ENCODE data around the gene ZNF638.
"Not testable (repeated sequence)": the region's sequence is repeated elsewhere in the genome, so short reads cannot be mapped to it uniquely, and the experiment has no call there.

The ZNF638 gene

DNA sequence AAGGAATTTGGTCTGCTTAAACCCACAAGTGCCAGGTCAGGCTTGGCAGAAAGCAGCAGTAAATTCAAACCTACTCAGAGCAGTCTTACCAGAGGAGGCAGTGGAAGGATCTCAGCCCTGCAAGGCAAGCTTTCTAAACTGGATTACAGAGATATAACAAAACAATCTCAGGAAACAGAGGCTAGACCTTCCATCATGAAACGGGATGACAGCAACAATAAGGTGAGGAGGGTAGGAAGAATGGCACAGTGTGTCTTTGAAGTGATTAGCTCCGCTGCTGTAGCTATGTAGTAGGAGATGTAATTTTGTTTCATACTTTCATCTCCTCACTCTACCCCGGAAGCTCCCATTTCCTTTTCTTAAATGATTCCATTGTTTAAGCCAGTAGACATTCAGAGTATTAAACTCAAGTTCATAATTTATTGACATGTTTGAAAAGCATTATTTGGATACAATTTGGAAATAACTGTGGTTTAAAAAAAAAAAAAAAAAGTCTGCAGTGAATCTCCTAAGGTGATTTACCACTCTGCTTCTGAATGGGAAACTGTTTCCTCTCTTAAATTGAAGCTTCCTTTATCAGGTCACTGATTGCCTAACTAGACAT lies 92.3 kb downstream of the ZNF638 start:
- Histone ChIP-seq H3K27me3 (no peaks in the 10 kb centered on the region), H3K4me3 (no peak overlapping the region), H3K27ac (no peak overlapping the region), H3K9me3 (no peaks in the 10 kb centered on the region), H3K4me1 (peaks cover 0 to 1% (median 0%) of the 10 kb centered on the region in 4 donors), H3K36me3 (peaks cover 51 to 62% (median 56%) of the 10 kb centered on the region in 3 donors)
- DNase-seq, result no peak
- TF ChIP-seq, protein P1, sequence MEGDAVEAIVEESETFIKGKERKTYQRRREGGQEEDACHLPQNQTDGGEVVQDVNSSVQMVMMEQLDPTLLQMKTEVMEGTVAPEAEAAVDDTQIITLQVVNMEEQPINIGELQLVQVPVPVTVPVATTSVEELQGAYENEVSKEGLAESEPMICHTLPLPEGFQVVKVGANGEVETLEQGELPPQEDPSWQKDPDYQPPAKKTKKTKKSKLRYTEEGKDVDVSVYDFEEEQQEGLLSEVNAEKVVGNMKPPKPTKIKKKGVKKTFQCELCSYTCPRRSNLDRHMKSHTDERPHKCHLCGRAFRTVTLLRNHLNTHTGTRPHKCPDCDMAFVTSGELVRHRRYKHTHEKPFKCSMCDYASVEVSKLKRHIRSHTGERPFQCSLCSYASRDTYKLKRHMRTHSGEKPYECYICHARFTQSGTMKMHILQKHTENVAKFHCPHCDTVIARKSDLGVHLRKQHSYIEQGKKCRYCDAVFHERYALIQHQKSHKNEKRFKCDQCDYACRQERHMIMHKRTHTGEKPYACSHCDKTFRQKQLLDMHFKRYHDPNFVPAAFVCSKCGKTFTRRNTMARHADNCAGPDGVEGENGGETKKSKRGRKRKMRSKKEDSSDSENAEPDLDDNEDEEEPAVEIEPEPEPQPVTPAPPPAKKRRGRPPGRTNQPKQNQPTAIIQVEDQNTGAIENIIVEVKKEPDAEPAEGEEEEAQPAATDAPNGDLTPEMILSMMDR (IDR thresholded peaks at IDR 0.05), result no peak
- intact Hi-C loops (cut with DNase I; ENCODE audit: low total_unique reads), result no loop called here

- DNase-seq, result no peak
- peaks cover 70 to 78% (median 76%) of the 10 kb centered on the region in 3 donors for H3K36me3 ChIP-seq
- no peak overlapping the region for H3K27ac ChIP-seq
- intact Hi-C loops (cut with DNase I; ENCODE audit: low total_unique reads), result no loop called here
- no peaks in the 10 kb centered on the region for H3K4me1 ChIP-seq
- TF ChIP-seq, protein P1 (IDR thresholded peaks at IDR 0.05), result no peak
- H3K4me3 ChIP-seq, result no peak overlapping the region
- no peaks in the 10 kb centered on the region for H3K9me3 ChIP-seq
- H3K27me3 ChIP-seq, result no peaks in the 10 kb centered on the region
Observed at GRCh38 chr2:71426721-71427120, 95.1 kb downstream of the ZNF638 start.

GRCh38 chr2:71428472-71429383 lies 97.1 kb downstream of the ZNF638 start:
- peaks cover 75 to 88% (median 84%) of the 10 kb centered on the region in 3 donors for H3K36me3 ChIP-seq
- intact Hi-C loops (cut with DNase I; ENCODE audit: low total_unique reads), result no loop called here
- TF ChIP-seq, protein P1 (IDR thresholded peaks at IDR 0.05), result no peak
- H3K4me1 ChIP-seq, result no peaks in the 10 kb centered on the region
- H3K9me3 ChIP-seq, result no peaks in the 10 kb centered on the region
- no peak for DNase-seq
- H3K27me3 ChIP-seq, result no peaks in the 10 kb centered on the region
- H3K4me3 ChIP-seq, result no peak overlapping the region
- no peak overlapping the region for H3K27ac ChIP-seq

GRCh38 chr2:71445142-71445541 lies 113.6 kb downstream of the ZNF638 start:
- H3K27ac ChIP-seq; H3K4me3 ChIP-seq; H3K4me1 ChIP-seq; H3K9me3 ChIP-seq; intact Hi-C loops (cut with DNase I; ENCODE audit: low total_unique reads); H3K27me3 ChIP-seq; H3K36me3 ChIP-seq; DNase-seq: not testable (repeated sequence)

DNA sequence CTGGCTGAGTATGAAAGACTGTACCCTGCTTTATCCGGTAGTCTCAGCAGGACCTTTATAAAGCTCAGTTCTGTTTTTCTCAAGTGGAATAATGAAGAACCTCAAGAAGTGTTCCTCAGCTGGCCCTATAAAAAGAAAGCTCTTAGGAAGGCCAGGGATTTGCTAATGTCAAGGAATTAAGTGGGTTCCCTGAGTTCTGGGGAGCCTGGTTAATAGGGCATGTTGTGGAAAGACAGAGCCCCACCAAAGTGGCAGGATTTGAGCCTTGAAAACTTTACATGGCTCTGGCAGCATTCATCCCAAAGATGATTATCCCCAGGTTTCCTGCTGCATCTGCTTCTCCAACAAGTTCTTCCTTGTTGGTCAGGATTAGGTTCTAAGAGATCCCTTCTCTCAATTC lies 114.9 kb downstream of the ZNF638 start:
- Histone ChIP-seq H3K4me1 (peaks cover 0 to 5% (median 0%) of the 10 kb centered on the region in 4 donors), H3K36me3 (peaks cover 0 to 4% (median 0%) of the 10 kb centered on the region in 3 donors), H3K27me3 (no peaks in the 10 kb centered on the region), H3K4me3 (no peak overlapping the region), H3K27ac (no peak overlapping the region), H3K9me3 (no peaks in the 10 kb centered on the region)
- intact Hi-C loops (cut with DNase I; ENCODE audit: low total_unique reads), result no loop called here
- TF ChIP-seq, protein P1 (IDR thresholded peaks at IDR 0.05), result no peak
- no peak for DNase-seq

DNA sequence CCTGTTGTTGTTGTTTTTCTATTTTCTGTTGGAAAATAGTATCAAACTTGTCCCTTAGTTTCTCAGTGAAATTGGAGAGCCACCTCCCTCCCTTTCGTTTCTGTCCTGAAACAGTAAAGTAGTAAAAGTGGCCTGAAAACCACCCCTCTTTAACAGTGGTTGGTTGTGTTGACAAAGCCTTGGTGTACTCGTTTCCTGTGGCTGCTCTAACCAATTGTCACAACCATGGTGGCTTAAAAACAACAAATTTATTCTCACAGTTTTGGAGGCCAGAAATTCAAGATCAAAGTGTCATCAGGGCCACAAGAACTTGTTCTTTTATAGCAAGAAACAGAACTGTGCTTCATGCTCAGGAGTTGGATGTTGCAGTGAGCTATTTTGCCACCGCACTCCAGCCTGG lies 117.8 kb downstream of the ZNF638 start:
- intact Hi-C loops (cut with DNase I; ENCODE audit: low total_unique reads), result no loop called here
- H3K4me3 ChIP-seq, result no peak overlapping the region
- DNase-seq, result no peak
- H3K36me3 ChIP-seq, result no peaks in the 10 kb centered on the region
- H3K9me3 ChIP-seq, result no peaks in the 10 kb centered on the region
- no peak overlapping the region for H3K27ac ChIP-seq
- H3K4me1 ChIP-seq, result peaks cover 0 to 31% (median 13%) of the 10 kb centered on the region in 4 donors
- TF ChIP-seq, protein P1 (IDR thresholded peaks at IDR 0.05), result no peak
- peaks cover 0 to 4% of the 10 kb centered on the region in 2 donors for H3K27me3 ChIP-seq
